CD14-positive monocyte (primary cell): ENCODE data around the gene HMGB4. TPM values are rescaled to one million over a fixed set of nuclear protein-coding genes. Genes with fewer than 3 reads are reported as not detected.

Source experiments
- DNase-seq, 3 donors: peaks; one replicate each; pipeline ENCODE4 v3.0.0-alpha.2; 2011 to 2022
- H2AFZ ChIP-seq: 2 replicates; pipeline ENCODE4 v1.6.0; 2012; ENCODE audit warnings: mild to moderate bottlenecking, low read depth, low read length, inconsistent platforms; ENCODE audit not compliant: insufficient read depth, poor library complexity, severe bottlenecking
- H3K27ac ChIP-seq, 2 donors: 1 replicate in 1 of 2; 2 replicates in 1 of 2; pipeline ENCODE4 v1.5.1; 2012 to 2013; ENCODE audit warnings: low read length in 2 of 2, control low read depth in 1 of 2, inconsistent platforms in 1 of 2, low read depth in 1 of 2, mild to moderate bottlenecking in 1 of 2
- H3K27me3 ChIP-seq, 2 donors: one replicate each; pipeline versions ENCODE4 v1.6.0 to v1.6.1; 2011 to 2013; ENCODE audit warnings: low read length in 2 of 2; ENCODE audit not compliant: control insufficient read depth in 2 of 2, insufficient read depth in 2 of 2
- H3K36me3 ChIP-seq, 2 donors: replicated peaks in 1 of 2; 1 replicate in 1 of 2; 2 replicates in 1 of 2; pipeline versions ENCODE4 v1.5.1 to v1.6.1; 2012 to 2013; ENCODE audit warnings: low read length in 2 of 2, control low read depth in 1 of 2, inconsistent platforms in 1 of 2, mild to moderate bottlenecking in 1 of 2; ENCODE audit not compliant: insufficient read depth in 2 of 2, control insufficient read depth in 1 of 2
- H3K4me1 ChIP-seq, 2 donors: 1 replicate in 1 of 2; 2 replicates in 1 of 2; pipeline versions ENCODE4 v1.5.1 to v1.6.1; 2012 to 2013; ENCODE audit warnings: low read length in 2 of 2, control low read depth in 1 of 2, inconsistent platforms in 1 of 2, mild to moderate bottlenecking in 1 of 2, moderate library complexity in 1 of 2; ENCODE audit not compliant: insufficient read depth in 2 of 2, control insufficient read depth in 1 of 2
- H3K4me2 ChIP-seq: replicated peaks from 2 replicates; pipeline ENCODE3; 2012; ENCODE audit warnings: low read length, moderate library complexity, mild to moderate bottlenecking; ENCODE audit not compliant: poor library complexity, severe bottlenecking; ENCODE audit errors: extremely low read depth
- H3K4me3 ChIP-seq, 3 experiments: fragments of 200-600 bp in 1 of 3; sonication (generic) in 1 of 3; replicated peaks in 1 of 3; 1 replicate in 2 of 3; 2 replicates in 1 of 3; pipeline ENCODE4 v1.5.1; 2011 to 2013; ENCODE audit warnings: low read length in 3 of 3, mild to moderate bottlenecking in 3 of 3, control low read depth in 2 of 3, low read depth in 2 of 3, inconsistent platforms in 1 of 3, moderate library complexity in 1 of 3
- H3K79me2 ChIP-seq: 2 replicates; pipeline ENCODE4 v1.6.0; 2012; ENCODE audit warnings: mild to moderate bottlenecking, control low read depth, inconsistent platforms, low read length, moderate library complexity; ENCODE audit not compliant: insufficient read depth
- H3K9ac ChIP-seq: 2 replicates; pipeline ENCODE4 v1.6.0; 2017; ENCODE audit warnings: low read length, mild to moderate bottlenecking; ENCODE audit not compliant: insufficient read depth, poor library complexity, severe bottlenecking
- H3K9me3 ChIP-seq, 2 donors: replicated peaks in 1 of 2; 1 replicate in 1 of 2; 2 replicates in 1 of 2; pipeline versions ENCODE4 v1.5.1 to v1.6.1; 2012 to 2013; ENCODE audit warnings: low read length in 2 of 2, control low read depth in 1 of 2; ENCODE audit not compliant: control insufficient read depth in 1 of 2, insufficient read depth in 1 of 2
- H4K20me1 ChIP-seq: 2 replicates; pipeline ENCODE4 v1.6.0; 2012; ENCODE audit warnings: mild to moderate bottlenecking, low read length, control low read depth, moderate library complexity; ENCODE audit not compliant: insufficient read depth
- H3K27ac Mint-ChIP-seq, 7 donors: one replicate each; pipeline ENCODE4 v1.8.0; 2020; ENCODE audit warnings: mild to moderate bottlenecking in 7 of 7, mixed read lengths in 7 of 7, moderate library complexity in 6 of 7, inconsistent platforms in 2 of 7
- H3K27me3 Mint-ChIP-seq, 3 donors: one replicate each; pipeline ENCODE4 v1.8.0; 2021 to 2022; ENCODE audit warnings: low read depth in 3 of 3, mild to moderate bottlenecking in 3 of 3, mixed read lengths in 3 of 3, moderate library complexity in 3 of 3, inconsistent platforms in 1 of 3
- H3K36me3 Mint-ChIP-seq, 2 donors: one replicate each; pipeline ENCODE4 v1.8.0; 2020; ENCODE audit warnings: mixed read lengths in 2 of 2, inconsistent platforms in 1 of 2, mild to moderate bottlenecking in 1 of 2
- H3K4me1 Mint-ChIP-seq: one replicate; pipeline ENCODE4 v1.8.0; 2020; ENCODE audit warnings: mild to moderate bottlenecking, mixed read lengths
- H3K4me3 Mint-ChIP-seq, 2 donors: one replicate each; pipeline ENCODE4 v1.8.0; 2020; ENCODE audit warnings: mild to moderate bottlenecking in 2 of 2, mixed read lengths in 2 of 2, moderate library complexity in 1 of 2
- H3K9me3 Mint-ChIP-seq, 7 donors: one replicate each; pipeline ENCODE4 v1.8.0; 2020 to 2022; ENCODE audit warnings: mixed read lengths in 7 of 7, mild to moderate bottlenecking in 6 of 7, moderate library complexity in 6 of 7, inconsistent platforms in 2 of 7
- CTCF ChIP-seq: fragments of 200-600 bp; IDR thresholded peaks from one replicate; pipeline ENCODE4 v1.8.0; 2022; ENCODE audit warnings: antibody characterized with exemption, mild to moderate bottlenecking
- WGBS: methylation state at CpG from one replicate; pipeline ENCODE4 v1.1.5; 2013; ENCODE audit warnings: missing lambda C conversion rate; ENCODE audit not compliant: insufficient coverage; 5-methylcytosine and 5-hydroxymethylcytosine counted together
- intact Hi-C, 2 donors: fragments of 100-400 bp; cut with micrococcal nuclease; formaldehyde crosslinking; loops; one replicate each; pipeline versions ENCODE4 v1.15.0 to v1.15.1; 2023
- polyA plus RNA-seq, 3 donors: library from polyadenylated mRNA; depleted of rRNA in 1 of 3; unstranded in 2 of 3; stranded (reverse) in 1 of 3; fragments of 300-500 nt in 2 of 3; fragments of >200 nt in 1 of 3; fragmentation: Illumina TruSeq in 2 of 3; gene quantifications; 1 replicate in 2 of 3; 2 replicates in 1 of 3; pipeline ENCODE4 v1.2.3, GENCODE V29; 2012 to 2021

HMGB4 gene
- polyA plus RNA-seq, 3 donors, result not detected

- H3K4me2 ChIP-seq, result no peak overlapping the region
- 100% methylated on average over 1 of the region's 3 CpGs for WGBS
- H2AFZ ChIP-seq, result no peak overlapping the region
- intact Hi-C loops, result no loop called here
- H3K4me3 ChIP-seq, result no peak overlapping the region
- H4K20me1 ChIP-seq, result no peaks in the 10 kb centered on the region
- no peak for DNase-seq
- no peaks in the 10 kb centered on the region for H3K4me1 ChIP-seq
- H3K27me3 ChIP-seq, result no peaks in the 10 kb centered on the region
- Mint-ChIP-seq H3K36me3 (no peaks in the 10 kb centered on the region), H3K4me1 (no peaks in the 10 kb centered on the region), H3K9me3 (peaks cover 0 to 6% (median 3%) of the 10 kb centered on the region in 7 donors), H3K4me3 (no peak overlapping the region), H3K27ac (no peak overlapping the region), H3K27me3 (peaks cover 0 to 5% (median 0%) of the 10 kb centered on the region in 3 donors)
- no peaks in the 10 kb centered on the region for H3K36me3 ChIP-seq
- no peaks in the 10 kb centered on the region for H3K79me2 ChIP-seq
- TF ChIP-seq CTCF, result no peak
- H3K27ac ChIP-seq, result no peak overlapping the region
- H3K9me3 ChIP-seq, result no peaks in the 10 kb centered on the region
- no peak overlapping the region for H3K9ac ChIP-seq
Observed at GRCh38 chr1:33893147-33893830, 29.4 kb downstream of the HMGB4 start.

GRCh38 chr1:33895396-33895795 is 31.5 kb downstream of the HMGB4 start:
- no peak overlapping the region for H3K27ac ChIP-seq
- H3K4me2 ChIP-seq, result no peak overlapping the region
- H3K27ac Mint-ChIP-seq, result no peak overlapping the region
- no peaks in the 10 kb centered on the region for H3K4me1 ChIP-seq
- no peak overlapping the region for H2AFZ ChIP-seq
- no peak overlapping the region for H3K9ac ChIP-seq
- no peaks in the 10 kb centered on the region for H3K36me3 Mint-ChIP-seq
- H3K79me2 ChIP-seq, result no peaks in the 10 kb centered on the region
- H3K36me3 ChIP-seq, result no peaks in the 10 kb centered on the region
- H3K27me3 ChIP-seq, result no peaks in the 10 kb centered on the region
- peaks cover 0 to 12% (median 3%) of the 10 kb centered on the region in 7 donors for H3K9me3 Mint-ChIP-seq
- no peak for DNase-seq
- 81% methylated on average over 8 of the region's 8 CpGs for WGBS
- H4K20me1 ChIP-seq, result no peaks in the 10 kb centered on the region
- no peak for TF ChIP-seq CTCF
- intact Hi-C loops, result no loop called here
- H3K9me3 ChIP-seq, result no peaks in the 10 kb centered on the region
- H3K4me1 Mint-ChIP-seq, result no peaks in the 10 kb centered on the region
- H3K4me3 Mint-ChIP-seq, result no peak overlapping the region
- peaks cover 0 to 5% (median 0%) of the 10 kb centered on the region in 3 donors for H3K27me3 Mint-ChIP-seq
- no peak overlapping the region for H3K4me3 ChIP-seq
